ENCODE measurements around the gene SIGLEC5. TPM values are rescaled to one million over a fixed set of nuclear protein-coding genes. Genes with fewer than 3 reads are reported as not detected.
A peak's percentile ranks its signal among the peaks of the same experiment; 100 is the strongest.

The SIGLEC5 gene
- total RNA-seq, 1 donor, result under 0.01 TPM

- Histone ChIP-seq H3K9me3 (ENCODE audit: low read depth, low read length) (peaks cover 2% of the 10 kb centered on the region), H3K79me2 (ENCODE audit: insufficient read depth, low read length) (no peaks in the 10 kb centered on the region), H3K27me3 (ENCODE audit: insufficient read depth, low read length) (no peaks in the 10 kb centered on the region), H4K20me1 (ENCODE audit: insufficient read depth, low read length) (no peaks in the 10 kb centered on the region), H3K4me2 (ENCODE audit: insufficient read depth, low read length) (no peak overlapping the region), H3K27ac (ENCODE audit: low read depth, low read length) (no peak overlapping the region), H2AFZ (ENCODE audit: low read length) (no peak overlapping the region), H3K4me3 (ENCODE audit: insufficient read depth, low read length) (no peak overlapping the region), H3K4me1 (ENCODE audit: insufficient read depth, low read length) (no peaks in the 10 kb centered on the region), H3K36me3 (ENCODE audit: insufficient read depth, low read length) (no peaks in the 10 kb centered on the region)
- no peak for TF ChIP-seq CTCF (IDR thresholded peaks at IDR 0.05; ENCODE audit: extremely low read depth, low read depth, low read length)
- DNase-seq (ENCODE audit: insufficient read length, low spot score, missing footprints), result no peak
These were observed 10.2 kb upstream of the SIGLEC5 start for GRCh38 chr19:51640386-51640785.

DNA sequence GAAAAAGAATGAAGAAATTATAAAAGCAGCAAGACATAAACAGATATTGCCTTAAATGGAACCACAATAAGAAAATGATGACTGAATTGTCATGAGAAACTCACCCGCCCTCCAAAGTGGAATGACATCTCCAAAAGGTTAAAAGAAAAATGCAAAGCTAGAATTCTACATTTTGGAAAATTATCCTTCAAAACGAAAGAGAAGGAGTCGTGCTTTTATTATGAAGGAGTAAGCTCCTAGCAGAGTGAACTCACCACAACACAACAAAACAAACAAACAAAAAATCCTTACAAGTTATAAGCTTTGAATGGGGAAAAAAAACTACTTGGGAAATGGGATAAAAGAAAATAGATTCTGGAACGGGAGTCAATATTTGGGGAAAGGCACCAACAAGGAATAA lies 9.7 kb upstream of the SIGLEC5 start:
- Histone ChIP-seq H3K4me3 (ENCODE audit: insufficient read depth, low read length) (no peak overlapping the region), H3K4me2 (ENCODE audit: insufficient read depth, low read length) (no peak overlapping the region), H4K20me1 (ENCODE audit: insufficient read depth, low read length) (no peaks in the 10 kb centered on the region), H3K9me3 (ENCODE audit: low read depth, low read length) (peaks cover 2% of the 10 kb centered on the region), H2AFZ (ENCODE audit: low read length) (no peak overlapping the region), H3K4me1 (ENCODE audit: insufficient read depth, low read length) (no peaks in the 10 kb centered on the region), H3K27me3 (ENCODE audit: insufficient read depth, low read length) (no peaks in the 10 kb centered on the region), H3K79me2 (ENCODE audit: insufficient read depth, low read length) (no peaks in the 10 kb centered on the region), H3K36me3 (ENCODE audit: insufficient read depth, low read length) (no peaks in the 10 kb centered on the region), H3K27ac (ENCODE audit: low read depth, low read length) (no peak overlapping the region)
- DNase-seq (ENCODE audit: insufficient read length, low spot score, missing footprints), result no peak
- TF ChIP-seq CTCF (IDR thresholded peaks at IDR 0.05; ENCODE audit: extremely low read depth, low read depth, low read length), result no peak

GRCh38 chr19:51637362-51637978 lies 7.3 kb upstream of the SIGLEC5 start:
- peaks cover 2% of the 10 kb centered on the region for H3K9me3 ChIP-seq (ENCODE audit: low read depth, low read length)
- H3K27me3 ChIP-seq (ENCODE audit: insufficient read depth, low read length), result no peaks in the 10 kb centered on the region
- H3K36me3 ChIP-seq (ENCODE audit: insufficient read depth, low read length), result no peaks in the 10 kb centered on the region
- TF ChIP-seq CTCF (IDR thresholded peaks at IDR 0.05; ENCODE audit: extremely low read depth, low read depth, low read length), result peak; percentile 65
- H3K4me1 ChIP-seq (ENCODE audit: insufficient read depth, low read length), result no peaks in the 10 kb centered on the region
- no peak overlapping the region for H3K4me3 ChIP-seq (ENCODE audit: insufficient read depth, low read length)
- H3K79me2 ChIP-seq (ENCODE audit: insufficient read depth, low read length), result no peaks in the 10 kb centered on the region
- no peak for DNase-seq (ENCODE audit: insufficient read length, low spot score, missing footprints)
- H3K4me2 ChIP-seq (ENCODE audit: insufficient read depth, low read length), result no peak overlapping the region
- no peak overlapping the region for H3K27ac ChIP-seq (ENCODE audit: low read depth, low read length)
- no peak overlapping the region for H2AFZ ChIP-seq (ENCODE audit: low read length)
- H4K20me1 ChIP-seq (ENCODE audit: insufficient read depth, low read length), result no peaks in the 10 kb centered on the region

GRCh38 chr19:51632126-51632525 lies 1.9 kb upstream of the SIGLEC5 start:
- Histone ChIP-seq H3K9me3 (ENCODE audit: low read depth, low read length) (peaks cover 2% of the 10 kb centered on the region), H3K4me3 (ENCODE audit: insufficient read depth, low read length) (no peak overlapping the region), H2AFZ (ENCODE audit: low read length) (no peak overlapping the region), H3K4me2 (ENCODE audit: insufficient read depth, low read length) (no peak overlapping the region), H3K36me3 (ENCODE audit: insufficient read depth, low read length) (no peaks in the 10 kb centered on the region), H3K27ac (ENCODE audit: low read depth, low read length) (no peak overlapping the region), H3K4me1 (ENCODE audit: insufficient read depth, low read length) (no peaks in the 10 kb centered on the region), H4K20me1 (ENCODE audit: insufficient read depth, low read length) (no peaks in the 10 kb centered on the region), H3K27me3 (ENCODE audit: insufficient read depth, low read length) (no peaks in the 10 kb centered on the region), H3K79me2 (ENCODE audit: insufficient read depth, low read length) (no peaks in the 10 kb centered on the region)
- DNase-seq (ENCODE audit: insufficient read length, low spot score, missing footprints), result no peak
- no peak for TF ChIP-seq CTCF (IDR thresholded peaks at IDR 0.05; ENCODE audit: extremely low read depth, low read depth, low read length)

All from osteoblast (primary cell).